Measurements from ENCODE around the gene FSCN2.
A peak's percentile ranks its signal among the peaks of the same experiment; 100 is the strongest.
"Not testable (repeated sequence)": the region's sequence is repeated elsewhere in the genome, so short reads cannot be mapped to it uniquely, and the experiment has no call there.

FSCN2 gene

GRCh38 chr17:81576621-81577277 lies 48.6 kb downstream of the FSCN2 start:
- DNase-seq (ENCODE audit: low spot score), result peak; percentile 91
- peak; percentile 92 for FAIRE-seq

DNA sequence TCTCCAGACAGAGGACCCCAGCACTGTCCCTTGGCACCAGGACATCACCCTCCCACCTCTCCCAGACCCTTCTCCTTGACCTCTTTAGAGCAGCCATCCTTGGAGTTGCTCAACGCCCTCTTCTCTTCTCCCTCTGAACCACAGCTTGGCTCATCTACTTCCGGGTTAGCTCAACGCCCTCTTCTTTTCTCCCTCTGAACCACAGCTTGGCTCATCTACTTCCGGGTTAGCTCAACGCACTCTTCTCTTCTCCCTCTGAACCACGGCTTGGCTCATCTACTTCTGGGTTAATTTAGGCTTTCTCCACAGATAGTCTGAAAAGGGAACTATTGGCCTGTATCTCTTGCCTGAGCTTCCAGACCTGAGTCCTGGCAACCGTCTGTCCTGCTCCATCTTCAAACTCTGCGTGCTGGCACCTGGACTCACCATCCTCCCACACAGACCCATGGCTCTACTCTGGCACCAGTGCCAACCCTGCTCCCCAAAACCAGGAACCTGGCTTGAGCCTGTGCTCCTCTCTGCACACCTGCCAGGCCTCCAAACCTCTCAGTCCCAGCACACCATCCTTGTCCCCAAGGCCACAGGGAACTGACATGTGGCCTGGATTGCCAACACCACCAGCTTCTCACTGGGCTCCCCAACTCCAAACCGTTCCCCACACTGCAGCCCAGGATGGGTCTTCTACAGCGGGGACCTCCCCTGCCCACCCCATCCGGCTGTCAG lies 49.3 kb downstream of the FSCN2 start:
- FAIRE-seq (no peak), DNase-seq (ENCODE audit: low spot score) (peak; percentile 43)

DNA sequence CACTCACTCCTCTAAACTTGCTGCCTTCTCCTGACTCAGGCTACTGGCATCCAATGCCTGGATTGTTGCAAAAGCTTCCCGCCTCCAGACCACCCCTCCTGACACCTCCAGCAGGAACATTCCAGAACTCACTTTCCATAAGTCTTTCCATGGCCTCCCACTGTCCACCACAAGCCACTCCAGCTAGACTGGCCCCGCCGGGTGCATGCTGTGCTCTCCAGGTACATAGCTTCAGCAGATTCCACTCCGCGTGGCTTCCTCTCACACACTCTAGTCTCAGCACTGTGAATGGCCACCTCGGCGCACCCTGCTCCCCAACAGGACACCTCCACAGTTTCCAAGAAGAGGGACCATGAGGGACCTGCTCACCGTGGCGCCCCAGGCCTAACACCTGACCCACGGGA lies 49.9 kb downstream of the FSCN2 start:
- DNase-seq (ENCODE audit: low spot score) (no peak), FAIRE-seq (no peak)

DNA sequence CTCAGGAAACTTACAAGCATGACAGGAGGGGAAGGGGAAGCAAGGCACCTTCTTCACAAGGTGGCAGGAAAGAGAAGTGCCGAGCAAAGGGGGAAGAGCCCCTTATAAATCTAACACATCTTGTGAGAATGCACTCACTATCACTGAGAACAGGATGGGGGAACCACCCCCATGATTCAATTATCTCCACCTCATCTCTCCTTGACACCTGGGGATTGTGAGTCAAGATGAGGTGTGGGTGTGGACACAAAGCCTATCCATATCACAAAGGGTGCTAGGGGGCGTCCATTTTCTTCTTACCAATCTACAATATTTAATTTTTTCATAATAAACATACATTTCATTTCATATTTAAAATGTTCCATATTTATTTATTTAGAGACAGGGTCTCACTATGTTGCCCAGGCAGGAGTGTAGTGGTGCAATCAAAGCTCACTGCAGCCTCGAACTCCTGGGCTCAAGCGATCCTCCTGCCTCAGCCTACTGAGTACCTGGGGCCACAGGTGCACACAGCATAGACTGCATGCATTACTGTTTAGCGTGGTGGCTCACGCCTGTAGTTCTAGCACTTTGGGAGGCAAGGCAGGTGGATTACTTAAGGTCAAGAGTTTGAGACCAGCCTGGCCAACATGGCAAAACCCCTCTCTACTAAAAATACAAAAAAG lies 50.5 kb downstream of the FSCN2 start:
- FAIRE-seq (no peak), DNase-seq (ENCODE audit: low spot score) (no peak)

DNA sequence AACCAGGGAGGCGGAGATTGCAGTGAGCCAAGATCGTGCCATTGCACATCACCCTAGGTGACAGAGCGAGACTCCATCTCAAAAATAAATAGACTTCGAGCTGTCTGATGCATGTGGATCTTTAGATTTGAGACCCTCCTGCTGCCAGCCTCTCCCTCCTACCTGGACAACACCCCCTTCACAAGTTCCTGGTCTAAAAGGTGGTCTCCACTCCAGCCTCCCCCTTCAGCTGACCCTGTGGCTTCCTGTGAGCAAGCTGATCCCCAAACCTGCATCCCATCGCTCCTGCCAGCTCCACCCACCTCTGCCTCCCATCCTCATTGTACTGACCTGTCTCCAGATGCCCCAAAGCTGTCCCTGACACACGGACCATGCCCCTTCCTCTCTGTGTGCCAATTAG lies 51.1 kb downstream of the FSCN2 start:
- FAIRE-seq, result no peak
- DNase-seq (ENCODE audit: low spot score), result no peak

DNA sequence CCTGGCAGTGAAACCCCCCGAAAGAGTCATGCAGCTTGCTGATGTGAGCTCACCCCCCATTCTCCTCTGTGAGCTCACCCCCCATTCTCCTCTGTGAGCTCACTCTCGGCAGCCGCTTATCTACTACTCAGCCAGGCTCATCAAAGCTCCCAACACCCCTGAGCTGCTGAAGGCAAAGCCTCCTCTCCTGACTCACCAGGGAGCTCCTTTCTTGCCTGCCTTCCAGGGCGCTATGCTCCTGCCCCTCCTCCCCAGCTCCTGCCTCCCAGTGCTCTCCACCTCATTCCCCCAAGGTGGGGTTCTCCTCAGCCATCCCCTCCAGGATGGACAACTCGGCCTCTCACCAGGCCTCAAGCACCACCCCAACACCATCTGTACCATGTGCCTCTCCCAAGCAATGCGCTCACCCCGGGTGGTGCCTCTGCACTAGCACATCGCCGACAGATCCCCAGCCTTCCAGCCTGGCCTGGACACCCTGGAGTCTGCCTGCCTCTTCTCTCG lies 51.7 kb downstream of the FSCN2 start:
- FAIRE-seq (no peak), DNase-seq (ENCODE audit: low spot score) (no peak)

DNA sequence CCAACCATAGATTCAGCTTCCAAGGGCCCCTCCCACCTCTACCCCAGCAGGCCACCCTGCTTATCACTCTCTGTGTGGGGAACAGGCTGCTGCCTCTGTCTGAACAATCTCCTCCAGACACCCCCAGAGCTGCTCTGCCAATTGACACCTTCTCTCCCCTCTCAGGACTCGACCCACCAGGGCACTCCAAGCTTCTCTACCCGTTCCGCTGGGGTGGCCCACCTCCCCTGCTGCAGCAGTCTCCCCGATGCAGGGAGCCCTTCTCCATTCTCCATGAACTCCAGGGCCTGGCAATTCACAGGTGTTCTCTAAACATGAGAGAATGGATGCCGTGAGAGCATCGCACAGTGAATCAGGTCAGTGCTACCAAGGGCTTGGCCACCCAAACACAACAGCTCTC lies 52.3 kb downstream of the FSCN2 start:
- no peak for DNase-seq (ENCODE audit: low spot score)
- no peak for FAIRE-seq

- FAIRE-seq, result no peak
- no peak for DNase-seq (ENCODE audit: low spot score)
Observed at GRCh38 chr17:81581758-81582157, 53.6 kb downstream of the FSCN2 start.

- DNase-seq (ENCODE audit: low spot score) (no peak), FAIRE-seq (no peak)
Observed at GRCh38 chr17:81582341-81582740, 54.2 kb downstream of the FSCN2 start.

DNA sequence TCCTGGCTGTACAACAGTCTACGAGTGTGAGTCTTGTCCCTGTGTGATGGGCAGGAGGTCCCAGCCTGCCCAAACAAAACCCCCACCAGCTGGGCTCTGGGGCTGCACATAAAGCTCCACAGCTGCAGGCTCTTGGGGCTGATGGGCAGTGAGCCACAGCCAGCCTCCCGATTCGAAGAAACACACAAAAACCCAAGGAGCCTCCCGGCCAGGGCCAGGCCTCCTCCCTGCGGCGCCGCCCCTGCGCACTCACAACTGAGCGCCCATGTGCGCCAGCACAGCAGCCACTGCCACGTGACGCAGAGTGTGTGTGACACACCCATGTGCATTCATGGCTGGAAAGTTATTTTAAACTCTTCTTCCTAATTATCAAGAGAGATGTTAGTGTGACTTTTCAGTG lies 54.6 kb downstream of the FSCN2 start:
- FAIRE-seq, result no peak
- DNase-seq (ENCODE audit: low spot score), result no peak

GRCh38 chr17:81583589-81584342 lies 55.6 kb downstream of the FSCN2 start:
- no peak for DNase-seq (ENCODE audit: low spot score)
- no peak for FAIRE-seq

GRCh38 chr17:81584771-81585170 lies 56.6 kb downstream of the FSCN2 start:
- DNase-seq (ENCODE audit: low spot score); FAIRE-seq: not testable (repeated sequence)

GRCh38 chr17:81586096-81586495 lies 57.9 kb downstream of the FSCN2 start:
- FAIRE-seq (no peak), DNase-seq (ENCODE audit: low spot score) (no peak)
